ENCODE measurements around the gene SIX4. TPM values are rescaled to one million over a fixed set of nuclear protein-coding genes. Genes with fewer than 3 reads are reported as not detected.

The SIX4 gene
- total RNA-seq, 3 donors from 2014 or later, result 2.6 to 16.7 (median 5.2) TPM

- peaks cover 0 to 27% of the 10 kb centered on the region in 2 donors for H3K27me3 ChIP-seq
- no peaks in the 10 kb centered on the region for H3K9me3 ChIP-seq
- no peak for DNase-seq (ENCODE audit: low spot score in 2 of 2)
- H3K4me1 ChIP-seq, result no peaks in the 10 kb centered on the region
- H3K27ac ChIP-seq, result no peak overlapping the region
- intact Hi-C loops (cut with DNase I; ENCODE audit: low total_unique reads), result no loop called here
- no peak overlapping the region for H3K4me3 ChIP-seq
- no peak for TF ChIP-seq POLR2AphosphoS5 (IDR thresholded peaks at IDR 0.05)
- TF ChIP-seq POLR2A (IDR thresholded peaks at IDR 0.05), result no peak
- no peak for TF ChIP-seq CTCF (IDR thresholded peaks at IDR 0.05)
- H3K36me3 ChIP-seq, result no peaks in the 10 kb centered on the region
Measured at GRCh38 chr14:60661721-60662120, 62.4 kb downstream of the SIX4 start.

Other genes with a start within 250 kb of the SIX4 start
- 1 to 10 TPM in 1 of 3 donors, under 1 TPM in 1, not detected in 1; 0.33 to 2.1 TPM for gene C14orf39, start 238.3 kb downstream of the SIX4 start, total RNA-seq
- gene SIX6, start 215.2 kb downstream of the SIX4 start, total RNA-seq, result not detected
- 10 to 100 TPM in 1 of 3 donors, 1 to 10 TPM in 2; 2.6 to 14.9 (median 5.0) TPM for gene SIX1, start 74.9 kb downstream of the SIX4 start, total RNA-seq
- 10 to 100 TPM; 30.6 to 70.4 (median 50.8) TPM for gene MNAT1, start 10.4 kb upstream of the SIX4 start, total RNA-seq

All from breast epithelium (tissue), 4 donors.